ENCODE data around the gene FAM43A. TPM values are rescaled to one million over a fixed set of nuclear protein-coding genes. Genes with fewer than 3 reads are reported as not detected.

The FAM43A gene
- total RNA-seq, 1 donor from 2014 or later: 0.12 TPM

DNA sequence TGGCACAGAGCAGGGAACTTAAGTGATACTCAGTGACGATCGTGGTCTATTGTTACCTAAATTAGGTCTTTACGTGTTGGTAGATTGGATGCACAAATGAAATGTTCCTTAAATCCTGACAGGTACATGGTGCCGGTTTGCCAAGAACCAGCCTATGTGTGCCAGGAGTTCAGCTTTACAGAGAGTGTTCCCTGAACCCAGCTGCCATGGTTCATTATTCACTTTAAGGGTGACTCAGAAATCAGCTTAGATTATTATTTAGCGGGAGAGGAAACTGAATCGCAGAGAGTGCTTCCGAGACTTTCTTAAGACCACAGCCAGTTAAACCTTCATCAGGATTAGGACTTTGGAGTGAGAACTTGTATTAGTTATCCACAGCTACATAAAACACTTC is 21.5 kb downstream of the FAM43A start:
- peaks cover 3% of the 10 kb centered on the region for H3K9me3 Mint-ChIP-seq (ENCODE audit: low read depth)
- peaks cover 12% of the 10 kb centered on the region for H3K4me1 Mint-ChIP-seq (ENCODE audit: low read depth)
- peaks cover 13% of the 10 kb centered on the region for H3K27me3 Mint-ChIP-seq
- no peak overlapping the region for H3K4me3 Mint-ChIP-seq (ENCODE audit: low read depth)
- no peaks in the 10 kb centered on the region for H3K36me3 Mint-ChIP-seq (ENCODE audit: insufficient read depth)
- DNase-seq (ENCODE audit: low spot score, unreplicated experiment): no peak
- TF ChIP-seq, protein P1, sequence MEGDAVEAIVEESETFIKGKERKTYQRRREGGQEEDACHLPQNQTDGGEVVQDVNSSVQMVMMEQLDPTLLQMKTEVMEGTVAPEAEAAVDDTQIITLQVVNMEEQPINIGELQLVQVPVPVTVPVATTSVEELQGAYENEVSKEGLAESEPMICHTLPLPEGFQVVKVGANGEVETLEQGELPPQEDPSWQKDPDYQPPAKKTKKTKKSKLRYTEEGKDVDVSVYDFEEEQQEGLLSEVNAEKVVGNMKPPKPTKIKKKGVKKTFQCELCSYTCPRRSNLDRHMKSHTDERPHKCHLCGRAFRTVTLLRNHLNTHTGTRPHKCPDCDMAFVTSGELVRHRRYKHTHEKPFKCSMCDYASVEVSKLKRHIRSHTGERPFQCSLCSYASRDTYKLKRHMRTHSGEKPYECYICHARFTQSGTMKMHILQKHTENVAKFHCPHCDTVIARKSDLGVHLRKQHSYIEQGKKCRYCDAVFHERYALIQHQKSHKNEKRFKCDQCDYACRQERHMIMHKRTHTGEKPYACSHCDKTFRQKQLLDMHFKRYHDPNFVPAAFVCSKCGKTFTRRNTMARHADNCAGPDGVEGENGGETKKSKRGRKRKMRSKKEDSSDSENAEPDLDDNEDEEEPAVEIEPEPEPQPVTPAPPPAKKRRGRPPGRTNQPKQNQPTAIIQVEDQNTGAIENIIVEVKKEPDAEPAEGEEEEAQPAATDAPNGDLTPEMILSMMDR (IDR thresholded peaks at IDR 0.05; ENCODE audit: unreplicated experiment): no peak
- no peak overlapping the region for H3K27ac Mint-ChIP-seq

DNA sequence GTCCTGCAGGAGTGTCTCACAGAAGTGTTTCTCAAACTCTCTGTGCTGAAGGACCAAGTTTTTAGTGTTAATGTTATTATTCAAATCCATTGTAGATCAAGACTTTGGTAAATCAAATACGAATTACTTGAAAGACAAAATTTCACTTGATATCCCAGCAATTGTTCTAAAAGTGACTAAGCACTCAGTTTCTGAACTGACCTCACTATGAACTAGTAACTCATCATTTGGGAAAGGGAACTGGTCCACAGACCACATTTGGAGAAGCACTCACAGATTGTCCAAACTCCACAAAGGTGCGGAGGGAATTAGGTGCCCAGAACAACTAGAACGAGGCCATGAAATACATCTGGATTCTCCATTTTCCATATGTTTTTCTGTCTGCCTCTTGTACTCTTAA is 25.6 kb downstream of the FAM43A start:
- no peaks in the 10 kb centered on the region for H3K36me3 Mint-ChIP-seq (ENCODE audit: insufficient read depth)
- no peak overlapping the region for H3K27ac Mint-ChIP-seq
- H3K9me3 Mint-ChIP-seq (ENCODE audit: low read depth): peaks cover 3% of the 10 kb centered on the region
- peaks cover 5% of the 10 kb centered on the region for H3K27me3 Mint-ChIP-seq
- no peak for DNase-seq (ENCODE audit: low spot score, unreplicated experiment)
- TF ChIP-seq, protein P1 (IDR thresholded peaks at IDR 0.05; ENCODE audit: unreplicated experiment): no peak
- no peak overlapping the region for H3K4me3 Mint-ChIP-seq (ENCODE audit: low read depth)
- H3K4me1 Mint-ChIP-seq (ENCODE audit: low read depth): peaks cover 10% of the 10 kb centered on the region

DNA sequence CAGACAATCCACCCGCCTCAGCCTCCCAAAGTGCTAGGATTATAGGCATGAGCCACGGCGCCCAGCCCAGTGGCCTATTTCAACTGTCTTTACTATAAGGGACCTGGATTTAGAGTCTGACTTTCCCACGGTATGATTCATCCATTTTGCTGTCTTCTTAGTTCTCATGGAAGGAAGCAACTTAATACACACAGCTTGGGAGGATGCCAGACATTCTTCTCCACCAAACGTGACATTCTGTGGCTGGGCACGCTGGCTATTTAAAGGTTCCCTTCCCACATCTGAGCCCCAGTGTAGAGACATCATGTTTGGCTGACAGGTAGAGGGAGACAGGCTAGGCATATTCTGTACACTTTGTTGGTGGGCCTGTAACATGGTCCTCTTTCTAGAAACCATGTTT is 26.2 kb downstream of the FAM43A start:
- no peak overlapping the region for H3K4me3 Mint-ChIP-seq (ENCODE audit: low read depth)
- peaks cover 3% of the 10 kb centered on the region for H3K9me3 Mint-ChIP-seq (ENCODE audit: low read depth)
- H3K4me1 Mint-ChIP-seq (ENCODE audit: low read depth): peaks cover 4% of the 10 kb centered on the region
- peaks cover 3% of the 10 kb centered on the region for H3K27me3 Mint-ChIP-seq
- DNase-seq (ENCODE audit: low spot score, unreplicated experiment): no peak
- H3K36me3 Mint-ChIP-seq (ENCODE audit: insufficient read depth): no peaks in the 10 kb centered on the region
- H3K27ac Mint-ChIP-seq: no peak overlapping the region
- TF ChIP-seq, protein P1 (IDR thresholded peaks at IDR 0.05; ENCODE audit: unreplicated experiment): no peak

DNA sequence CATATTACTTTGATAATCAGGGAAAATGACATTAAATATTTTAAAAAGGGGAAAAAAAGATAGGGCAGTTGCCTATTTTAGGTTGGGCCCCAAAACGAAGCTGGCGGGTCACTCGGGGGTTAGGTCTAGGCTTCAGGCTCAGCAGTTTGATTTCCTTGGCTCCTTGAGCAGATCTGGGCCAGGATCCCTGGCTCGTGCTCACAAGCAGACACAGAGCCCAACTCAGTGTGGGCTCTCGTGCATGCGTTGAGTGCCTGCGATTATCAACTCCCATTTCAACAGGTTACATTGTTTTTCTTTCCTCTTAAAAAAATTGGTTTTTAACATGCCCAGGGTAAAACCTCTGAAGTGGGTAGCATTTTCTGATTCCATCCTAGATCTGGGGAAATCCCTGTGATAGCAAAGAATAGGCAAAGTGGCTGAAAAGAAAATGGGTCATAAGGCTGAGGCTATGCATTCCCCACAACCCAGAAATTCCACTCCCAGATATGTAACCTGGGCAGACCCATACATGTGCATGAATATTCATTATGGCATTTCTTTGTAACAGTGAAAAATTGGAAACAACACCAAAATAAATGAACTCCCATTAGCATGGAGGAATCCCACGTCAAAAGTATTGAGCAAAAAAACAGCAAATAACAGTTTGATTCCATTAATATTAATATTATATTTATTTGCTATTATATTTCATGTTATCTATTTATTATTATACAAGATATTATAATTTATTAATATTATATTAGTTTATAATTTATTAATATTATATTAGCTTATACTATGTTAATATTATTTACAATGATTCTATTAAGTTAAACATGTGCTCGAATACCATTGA is 27.8 kb downstream of the FAM43A start:
- DNase-seq (ENCODE audit: low spot score, unreplicated experiment): no peak
- TF ChIP-seq, protein P1 (IDR thresholded peaks at IDR 0.05; ENCODE audit: unreplicated experiment): no peak
- peaks cover 1% of the 10 kb centered on the region for H3K4me1 Mint-ChIP-seq (ENCODE audit: low read depth)
- H3K27me3 Mint-ChIP-seq: peaks cover 4% of the 10 kb centered on the region
- no peak overlapping the region for H3K27ac Mint-ChIP-seq
- H3K36me3 Mint-ChIP-seq (ENCODE audit: insufficient read depth): no peaks in the 10 kb centered on the region
- H3K4me3 Mint-ChIP-seq (ENCODE audit: low read depth): no peak overlapping the region
- no peaks in the 10 kb centered on the region for H3K9me3 Mint-ChIP-seq (ENCODE audit: low read depth)

DNA sequence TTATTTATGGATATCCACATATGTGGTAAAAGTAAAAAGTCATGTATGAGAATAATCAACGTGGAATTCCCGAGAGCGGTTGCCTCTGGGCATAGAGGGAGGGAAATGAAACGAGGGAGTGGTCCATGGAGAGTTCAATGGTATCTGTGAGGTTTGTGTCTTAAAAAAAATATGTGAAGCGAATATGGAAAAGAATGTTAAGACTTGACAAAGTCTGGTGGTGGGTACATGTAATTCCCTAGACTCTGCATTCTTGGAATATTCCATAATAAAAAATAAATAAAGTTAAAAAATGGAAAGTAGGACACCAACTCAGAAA is 28.4 kb downstream of the FAM43A start:
- Mint-ChIP-seq H3K4me1 (ENCODE audit: low read depth) (peaks cover 1% of the 10 kb centered on the region), H3K36me3 (ENCODE audit: insufficient read depth) (no peaks in the 10 kb centered on the region), H3K27me3 (peaks cover 4% of the 10 kb centered on the region), H3K4me3 (ENCODE audit: low read depth) (no peak overlapping the region), H3K27ac (no peak overlapping the region), H3K9me3 (ENCODE audit: low read depth) (no peaks in the 10 kb centered on the region)
- DNase-seq (ENCODE audit: low spot score, unreplicated experiment): no peak
- TF ChIP-seq, protein P1 (IDR thresholded peaks at IDR 0.05; ENCODE audit: unreplicated experiment): no peak

Data from progenitor cell of endocrine pancreas (in vitro differentiated cells).